ENCODE results near the gene PLCG1.

PLCG1 gene

GRCh38 chr20:41219824-41220223 lies 82.5 kb downstream of the PLCG1 start:
- DNase-seq, result no peak

DNA sequence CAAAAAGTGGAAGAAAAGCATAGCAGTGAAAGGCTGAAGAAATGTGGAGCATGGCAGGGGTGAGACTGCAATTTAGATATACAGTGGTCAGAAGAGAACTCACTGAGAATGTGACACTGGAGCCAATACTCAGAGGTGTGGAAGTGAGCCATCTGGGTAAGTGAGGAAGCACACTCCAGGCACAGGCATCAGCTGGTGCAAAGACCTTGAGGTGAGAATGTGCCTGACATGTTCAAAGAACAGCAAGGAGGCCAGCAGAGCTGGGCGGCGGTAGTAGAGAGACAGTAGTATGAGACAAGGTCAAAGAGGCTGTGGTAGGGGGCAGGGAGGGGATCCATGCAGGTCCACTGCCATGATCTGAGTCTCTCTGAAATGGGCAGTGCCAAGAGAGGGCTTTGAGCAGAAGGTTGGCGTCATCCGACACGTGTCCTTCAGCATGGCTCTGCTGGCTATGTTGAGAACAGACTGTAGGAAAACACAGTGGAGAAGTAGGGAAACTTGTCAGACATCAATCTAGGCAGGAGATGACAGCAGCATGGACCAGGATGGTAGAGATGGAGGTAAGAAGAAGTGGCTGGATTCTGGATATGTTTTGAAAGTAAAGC lies 84.4 kb downstream of the PLCG1 start:
- no peak for DNase-seq

DNA sequence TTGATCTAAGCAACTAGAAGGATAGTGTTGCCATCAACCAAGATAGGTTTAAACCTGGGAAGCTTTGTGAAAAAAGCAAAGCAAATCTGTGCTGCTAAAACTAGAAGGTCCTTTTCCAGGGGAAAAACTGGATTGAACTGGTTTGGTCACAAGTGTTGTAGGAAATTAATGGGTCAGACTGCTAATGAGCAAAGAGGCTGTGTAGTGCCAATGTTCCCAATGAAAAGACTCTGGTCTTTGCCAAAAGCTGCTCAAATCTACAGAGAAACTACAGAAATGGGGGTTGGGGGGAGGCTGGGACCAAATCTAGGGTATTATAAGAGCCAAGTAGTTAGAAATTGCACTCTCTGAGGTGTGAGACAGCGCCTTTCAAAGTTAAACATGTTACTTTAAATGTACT lies 85.0 kb downstream of the PLCG1 start:
- no peak for DNase-seq

- no peak for DNase-seq
Measured at GRCh38 chr20:41222703-41223102, 85.4 kb downstream of the PLCG1 start.

GRCh38 chr20:41223112-41223511 lies 85.8 kb downstream of the PLCG1 start:
- no peak for DNase-seq

DNA sequence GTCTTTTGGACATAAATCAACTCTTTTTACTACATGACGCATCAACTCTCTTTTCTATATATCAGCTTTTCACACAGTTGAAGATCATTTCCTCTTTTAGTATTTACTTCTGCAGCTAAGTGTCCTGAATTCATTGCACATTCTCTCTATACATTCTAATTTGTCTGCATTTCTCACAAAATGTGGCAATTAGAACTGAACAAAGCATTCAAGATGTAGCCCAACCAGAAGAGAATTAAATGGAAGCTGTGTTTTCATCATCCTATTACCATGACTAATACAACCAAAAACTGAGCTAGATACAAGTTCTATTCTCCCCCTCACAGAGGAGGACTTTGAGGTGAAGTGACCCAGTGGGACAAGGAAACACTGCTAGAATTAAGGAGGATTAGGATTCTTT lies 86.9 kb downstream of the PLCG1 start:
- no peak for DNase-seq

- no peak for DNase-seq
Measured at GRCh38 chr20:41225091-41225490, 87.7 kb downstream of the PLCG1 start.

GRCh38 chr20:41226426-41226825 lies 89.1 kb downstream of the PLCG1 start:
- no peak for DNase-seq
